Measurements from ENCODE around the gene EXT2. TPM values are rescaled to one million over a fixed set of nuclear protein-coding genes. Genes with fewer than 3 reads are reported as not detected.

Gene EXT2
- total and polyA plus RNA-seq, 2 experiments from 2014 or later: 44.1 to 53.1 TPM

- H3K4me1 ChIP-seq (ENCODE audit: low read depth): no peaks in the 10 kb centered on the region
- no peaks in the 10 kb centered on the region for H3K9me3 ChIP-seq (ENCODE audit: low read depth)
- H3K27me3 ChIP-seq: no peaks in the 10 kb centered on the region
- no peaks in the 10 kb centered on the region for H3K36me3 ChIP-seq
- DNase-seq (ENCODE audit: low read depth in 1 of 2, low spot score in 1 of 2): no peak
- no peak overlapping the region for H3K27ac ChIP-seq
- no peak overlapping the region for H3K4me3 ChIP-seq
- TF ChIP-seq CTCF (IDR thresholded peaks at IDR 0.05; ENCODE audit: low read depth, low read length): no peak
Observed at GRCh38 chr11:44275961-44276550, 180.6 kb downstream of the EXT2 start.

- Histone ChIP-seq H3K27ac (no peak overlapping the region), H3K36me3 (no peaks in the 10 kb centered on the region), H3K27me3 (no peaks in the 10 kb centered on the region), H3K4me3 (no peak overlapping the region), H3K4me1 (ENCODE audit: low read depth) (no peaks in the 10 kb centered on the region), H3K9me3 (ENCODE audit: low read depth) (no peaks in the 10 kb centered on the region)
- DNase-seq (ENCODE audit: low read depth in 1 of 2, low spot score in 1 of 2): no peak
- no peak for TF ChIP-seq CTCF (IDR thresholded peaks at IDR 0.05; ENCODE audit: low read depth, low read length)
Observed at GRCh38 chr11:44277196-44278090, 182.0 kb downstream of the EXT2 start.

GRCh38 chr11:44279483-44279882, 184.0 kb downstream of the EXT2 start:
- TF ChIP-seq CTCF (IDR thresholded peaks at IDR 0.05; ENCODE audit: low read depth, low read length): no peak
- no peak for DNase-seq (ENCODE audit: low read depth in 1 of 2, low spot score in 1 of 2)

GRCh38 chr11:44280257-44280656, 184.8 kb downstream of the EXT2 start:
- Histone ChIP-seq H3K27me3 (no peaks in the 10 kb centered on the region), H3K36me3 (no peaks in the 10 kb centered on the region), H3K27ac (no peak overlapping the region)

More at GRCh38 chr11:44279483-44279882, 184.0 kb downstream of the EXT2 start:
- H3K27me3 ChIP-seq: no peaks in the 10 kb centered on the region
- H3K36me3 ChIP-seq: no peaks in the 10 kb centered on the region
- no peaks in the 10 kb centered on the region for H3K4me1 ChIP-seq (ENCODE audit: low read depth)
- H3K4me3 ChIP-seq: no peak overlapping the region
- H3K9me3 ChIP-seq (ENCODE audit: low read depth): no peaks in the 10 kb centered on the region
- no peak overlapping the region for H3K27ac ChIP-seq

GRCh38 chr11:44281151-44281550, 185.7 kb downstream of the EXT2 start:
- Histone ChIP-seq H3K9me3 (ENCODE audit: low read depth) (no peaks in the 10 kb centered on the region), H3K27ac (no peak overlapping the region), H3K36me3 (no peaks in the 10 kb centered on the region), H3K4me1 (ENCODE audit: low read depth) (no peaks in the 10 kb centered on the region), H3K4me3 (no peak overlapping the region), H3K27me3 (no peaks in the 10 kb centered on the region)
- DNase-seq (ENCODE audit: low read depth in 1 of 2, low spot score in 1 of 2): no peak
- TF ChIP-seq CTCF (IDR thresholded peaks at IDR 0.05; ENCODE audit: low read depth, low read length): no peak

More at GRCh38 chr11:44280257-44280656, 184.8 kb downstream of the EXT2 start:
- no peak for DNase-seq (ENCODE audit: low read depth in 1 of 2, low spot score in 1 of 2)
- Histone ChIP-seq H3K4me1 (ENCODE audit: low read depth) (no peaks in the 10 kb centered on the region), H3K4me3 (no peak overlapping the region), H3K9me3 (ENCODE audit: low read depth) (no peaks in the 10 kb centered on the region)
- no peak for TF ChIP-seq CTCF (IDR thresholded peaks at IDR 0.05; ENCODE audit: low read depth, low read length)

Data from cardiac muscle cell (in vitro differentiated cells and primary cell).